GM12878 (cell line): ENCODE results near the gene OSM. TPM values are rescaled to one million over a fixed set of nuclear protein-coding genes. Genes with fewer than 3 reads are reported as not detected.

Source experiments
- ATAC-seq: fragments of 200-7000 bp; cut with Tn5 transposase; 3 replicates; pipeline ENCODE4 v1.9.1; 2020; ENCODE audit warnings: mild to moderate bottlenecking, moderate library complexity
- BruUV-seq: library from RNA; stranded (reverse); fragments of 400-500 nt; replicated peaks from 2 replicates; lab custom pipeline; 2021; lab: Mats Ljungman, UMichigan
- CTCF ChIA-PET: fragments of 300-600 bp; sonication (Branson Sonifier 250); formaldehyde crosslinking; extraction: SDS; loops from one replicate; lab custom pipeline; 2021; ENCODE audit warnings: inconsistent platforms; lab: Yijun Ruan, JAX
- POLR2A ChIA-PET: fragments of 350-600 bp; formaldehyde crosslinking; extraction: SDS; loops from one replicate; lab custom pipeline; 2021; ENCODE audit warnings: inconsistent platforms; lab: Charles Lee
- RAD21 ChIA-PET: fragments of 300-600 bp; sonication (Branson Sonifier 250); formaldehyde crosslinking; loops from one replicate; lab custom pipeline; 2023; ENCODE audit warnings: antibody characterized with exemption; ENCODE audit not compliant: unreplicated experiment; lab: Charles Lee
- SMC1A ChIA-PET: fragments of 300-600 bp; sonication (Branson Sonifier 250); formaldehyde crosslinking; loops from one replicate; lab custom pipeline; 2023; ENCODE audit not compliant: unreplicated experiment, uncharacterized antibody; lab: Charles Lee
- DNase-seq: peaks from one replicate; pipeline ENCODE4 v3.0.0-alpha.2; 2011; ENCODE audit warnings: low read depth, low spot score
- FAIRE-seq: peaks from 3 replicates; lab custom pipeline; 2011; peaks lifted over from hg19 to GRCh38; lab: Jason Lieb, UNC
- H2AFZ ChIP-seq: 2 replicates; pipeline ENCODE4 v1.6.0; 2011; ENCODE audit warnings: low read depth, low read length, control low read depth; ENCODE audit not compliant: control insufficient read depth
- H3K27ac ChIP-seq: 2 replicates; pipeline ENCODE4 v1.5.1; 2011; ENCODE audit warnings: control low read depth; ENCODE audit not compliant: control insufficient read depth, insufficient read depth
- H3K27me3 ChIP-seq, 2 experiments: replicated peaks in 1 of 2; 2 replicates each; pipeline versions ENCODE4 v1.6.0 to v1.6.1; 2011; ENCODE audit warnings: low read length in 1 of 2; ENCODE audit not compliant: control insufficient read depth in 2 of 2, insufficient read depth in 2 of 2
- H3K36me3 ChIP-seq, 2 experiments: 2 replicates each; pipeline ENCODE4 v1.5.1; 2011; ENCODE audit warnings: low read length in 1 of 2; ENCODE audit not compliant: control insufficient read depth in 2 of 2, insufficient read depth in 2 of 2
- H3K4me1 ChIP-seq: 2 replicates; pipeline ENCODE4 v1.6.1; 2011; ENCODE audit warnings: mild to moderate bottlenecking, low read length, moderate library complexity, mixed read lengths; ENCODE audit not compliant: control insufficient read depth, insufficient read depth
- H3K4me2 ChIP-seq: 2 replicates; pipeline ENCODE4 v1.6.0; 2011; ENCODE audit warnings: control low read depth; ENCODE audit not compliant: control insufficient read depth, insufficient read depth
- H3K4me3 ChIP-seq: fragments of 200-600 bp; sonication (generic); 2 replicates; pipeline ENCODE4 v1.5.1; 2016
- H3K79me2 ChIP-seq: 2 replicates; pipeline ENCODE4 v1.6.0; 2011; ENCODE audit warnings: low read length; ENCODE audit not compliant: control insufficient read depth, insufficient read depth
- H3K9ac ChIP-seq: 2 replicates; pipeline ENCODE4 v1.8.0; 2011; ENCODE audit warnings: low read length, control low read depth, mixed read lengths; ENCODE audit not compliant: control insufficient read depth, insufficient read depth
- H3K9me3 ChIP-seq: replicated peaks from 3 replicates; pipeline ENCODE4 v1.5.1; 2011; ENCODE audit warnings: mild to moderate bottlenecking, low read length; ENCODE audit not compliant: control insufficient read depth, insufficient read depth
- H4K20me1 ChIP-seq: 2 replicates; pipeline ENCODE4 v1.6.0; 2011; ENCODE audit not compliant: control insufficient read depth, insufficient read depth
- CBFB ChIP-seq: IDR thresholded peaks from 2 replicates; pipeline ENCODE4 v1.6.1; 2016; ENCODE audit warnings: antibody characterized with exemption, low read depth
- CREB1 ChIP-seq: IDR thresholded peaks from 2 replicates; pipeline ENCODE4 v1.6.1; 2012; ENCODE audit warnings: low read depth, mild to moderate bottlenecking, inconsistent platforms
- FOS ChIP-seq: IDR thresholded peaks from 3 replicates; pipeline ENCODE4 v1.6.1; 2011; ENCODE audit warnings: borderline replicate concordance; ENCODE audit not compliant: insufficient read length; ENCODE audit errors: extremely low read depth
- GATAD2B ChIP-seq: fragments of 450-650 bp; conservative IDR thresholded peaks from 2 replicates; pipeline ENCODE4 v1.6.1; 2017; ENCODE audit warnings: low read depth, mild to moderate bottlenecking, moderate library complexity
- HDAC6 ChIP-seq: fragments of 200-600 bp; sonication (generic); IDR thresholded peaks from one replicate; pipeline ENCODE4 v1.8.0; 2017; ENCODE audit warnings: antibody characterized with exemption; ENCODE audit not compliant: unreplicated experiment
- IRF4 ChIP-seq: IDR thresholded peaks from 2 replicates; pipeline ENCODE4 v1.6.1; 2011; ENCODE audit warnings: low read depth, low read length
- NFIC ChIP-seq: IDR thresholded peaks from 2 replicates; pipeline ENCODE4 v1.6.1; 2012; ENCODE audit warnings: low read depth, mild to moderate bottlenecking, inconsistent platforms, low read length, moderate library complexity
- NR2F1 ChIP-seq: fragments of 450-650 bp; conservative IDR thresholded peaks from 2 replicates; pipeline ENCODE4 v1.6.1; 2017; ENCODE audit warnings: mild to moderate bottlenecking
- POLR2A ChIP-seq: IDR thresholded peaks from 2 replicates; pipeline ENCODE4 v1.6.1; 2011; ENCODE audit warnings: low read depth, mild to moderate bottlenecking, low read length
- POLR2AphosphoS5 ChIP-seq: IDR thresholded peaks from 2 replicates; pipeline ENCODE4 v1.6.1; 2011; ENCODE audit warnings: mild to moderate bottlenecking, low read length, inconsistent platforms
- RELA ChIP-seq: fragments of 450-650 bp; IDR thresholded peaks from 2 replicates; pipeline ENCODE4 v1.8.0; 2014; ENCODE audit warnings: borderline replicate concordance; ENCODE audit not compliant: partially characterized antibody
- SIX5 ChIP-seq: IDR thresholded peaks from 2 replicates; pipeline ENCODE4 v1.6.1; 2011; ENCODE audit warnings: mild to moderate bottlenecking, low read depth, low read length, moderate library complexity; ENCODE audit not compliant: severe bottlenecking
- SPI1 ChIP-seq: IDR thresholded peaks from 2 replicates; pipeline ENCODE4 v1.6.1; 2011; ENCODE audit warnings: low read depth, mild to moderate bottlenecking, low read length, moderate library complexity, borderline replicate concordance; ENCODE audit not compliant: insufficient read depth
- SREBF2 ChIP-seq: IDR thresholded peaks from 2 replicates; pipeline ENCODE4 v1.6.1; 2012; ENCODE audit warnings: mild to moderate bottlenecking, low read length
- ZNF384 ChIP-seq: IDR thresholded peaks from 2 replicates; pipeline ENCODE4 v1.6.1; 2012; ENCODE audit warnings: low read depth, mild to moderate bottlenecking, low read length, improper control_type of control experiment, borderline replicate concordance
- WGBS: methylation state at CpG from one replicate; pipeline ENCODE4 v1.1.6; 2016; ENCODE audit warnings: low lambda C conversion rate; ENCODE audit not compliant: insufficient replicate concordance, insufficient coverage; ENCODE audit errors: missing lambda C conversion rate; 5-methylcytosine and 5-hydroxymethylcytosine counted together
- in situ Hi-C: fragments of 300-500 bp; cut with MboI; formaldehyde crosslinking; loops from 9 replicates; pipeline ENCODE4 v1.14.3; 2018; ENCODE audit warnings: mixed read lengths
- intact Hi-C: fragments of 100-400 bp; cut with micrococcal nuclease; formaldehyde crosslinking; loops from one replicate; pipeline ENCODE4 v1.14.2; 2022; ENCODE audit not compliant: unreplicated experiment
- polyA plus RNA-seq, 11 experiments: library from polyadenylated mRNA; depleted of rRNA in 4 of 11; unstranded in 6 of 11; stranded (reverse) in 5 of 11; fragments of >200 nt; fragmentation: Nextera tagmentation in 4 of 11; fragmentation: Illumina TruSeq in 1 of 11; extraction: Ambion mirVana in 4 of 11; extraction: Trizol in 1 of 11; gene quantifications; 1 replicate in 1 of 11; 2 replicates in 10 of 11; pipeline versions ENCODE4 v1.2.1 to v1.2.3, GENCODE V29; 2011 to 2016; ENCODE audit warnings: inconsistent platforms in 2 of 11, missing spikeins in 2 of 11, low read depth in 1 of 11
- total RNA-seq, 4 experiments: library from RNA; depleted of rRNA in 3 of 4; stranded (reverse); fragments of >200 nt in 3 of 4; fragmentation: Illumina TruSeq in 1 of 4; extraction: Trizol in 1 of 4; gene quantifications; 2 replicates each; pipeline versions ENCODE4 v1.2.1 to v1.2.3, GENCODE V29; 2013 to 2021
- TF ChIP-seq, protein P1 (sequence below): fragments of 450-650 bp; IDR thresholded peaks from 2 replicates; pipeline ENCODE4 v1.6.1; 2016; ENCODE audit warnings: mild to moderate bottlenecking
- TF ChIP-seq, protein P2 (sequence below): IDR thresholded peaks from 2 replicates; pipeline ENCODE4 v1.6.1; 2011; ENCODE audit warnings: borderline replicate concordance, low read depth, mild to moderate bottlenecking, moderate library complexity, low read length; ENCODE audit not compliant: insufficient read depth, poor library complexity, severe bottlenecking
- TF ChIP-seq, protein P3 (sequence below): IDR thresholded peaks from 2 replicates; pipeline ENCODE4 v1.6.1; 2011; ENCODE audit warnings: borderline replicate concordance, low read depth, mild to moderate bottlenecking, moderate library complexity, mixed read lengths, low read length; ENCODE audit not compliant: insufficient read depth; ENCODE audit errors: extremely low read length

OSM gene
- total and polyA plus RNA-seq, 10 of the 15 experiments (the other 5 are each of a cell fraction or from before 2014, with no cell fraction given): 0.06 to 1.4 (median 0.59) TPM

DNA sequence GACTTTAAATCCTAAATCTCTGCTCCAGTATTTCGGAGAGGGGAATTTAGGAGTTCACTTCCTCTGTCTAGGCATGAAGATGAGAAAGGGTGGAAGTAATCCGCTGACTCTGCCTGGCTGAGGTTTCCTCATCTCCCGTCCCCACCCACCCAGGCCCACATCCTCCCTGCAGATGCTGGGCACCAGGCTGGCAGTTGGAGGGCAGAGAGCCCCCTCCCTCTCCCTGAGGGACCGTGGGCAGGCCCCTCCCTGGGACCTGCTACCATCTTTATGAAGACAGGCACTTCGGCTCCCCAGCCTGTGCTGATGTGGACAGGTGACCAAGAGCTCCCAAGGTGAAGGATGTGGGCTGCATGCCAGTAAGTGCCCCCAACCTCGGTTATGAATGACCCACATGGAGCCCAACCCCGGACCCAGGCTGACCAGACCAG, 16.0 kb upstream of the OSM start (continued):
- TF ChIP-seq, protein P1, sequence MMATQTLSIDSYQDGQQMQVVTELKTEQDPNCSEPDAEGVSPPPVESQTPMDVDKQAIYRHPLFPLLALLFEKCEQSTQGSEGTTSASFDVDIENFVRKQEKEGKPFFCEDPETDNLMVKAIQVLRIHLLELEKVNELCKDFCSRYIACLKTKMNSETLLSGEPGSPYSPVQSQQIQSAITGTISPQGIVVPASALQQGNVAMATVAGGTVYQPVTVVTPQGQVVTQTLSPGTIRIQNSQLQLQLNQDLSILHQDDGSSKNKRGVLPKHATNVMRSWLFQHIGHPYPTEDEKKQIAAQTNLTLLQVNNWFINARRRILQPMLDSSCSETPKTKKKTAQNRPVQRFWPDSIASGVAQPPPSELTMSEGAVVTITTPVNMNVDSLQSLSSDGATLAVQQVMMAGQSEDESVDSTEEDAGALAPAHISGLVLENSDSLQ: no peak
- TF ChIP-seq CBFB: no peak
- TF ChIP-seq, all 136 proteins: peak for 0

DNA sequence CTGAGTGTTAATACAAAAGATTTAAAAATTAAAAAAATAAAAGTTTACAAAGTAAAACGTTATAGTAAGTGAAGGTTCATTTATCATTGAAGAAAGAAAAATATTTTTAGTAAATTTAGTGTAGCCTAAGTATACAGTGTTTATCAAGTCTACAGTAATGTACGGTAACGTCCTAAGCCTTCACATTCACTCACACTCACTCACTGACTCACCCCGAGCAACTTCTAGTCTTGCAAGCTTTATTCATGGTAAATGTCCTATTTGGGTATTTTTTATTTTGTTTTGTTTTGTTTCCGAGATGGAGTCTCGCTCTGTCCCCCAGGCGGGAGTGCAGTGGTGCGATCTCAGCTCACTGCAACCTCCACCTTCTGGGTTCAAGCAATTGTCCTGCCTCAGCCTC, 13.9 kb upstream of the OSM start:
- SMC1A ChIA-PET: interaction anchor here (0.6 to 1.5 kb wide), 6 partner anchors 8 to 761 kb away, joined by 3 to 10 read pairs (median 3); partner anchors contain the start of gene CASTOR1
- WGBS: 55% methylated on average over 8 of the region's 8 CpGs
- Histone ChIP-seq H3K4me2 (no peak overlapping the region), H4K20me1 (no peaks in the 10 kb centered on the region), H3K36me3 (no peaks in the 10 kb centered on the region), H2AFZ (no peak overlapping the region), H3K4me3 (no peak overlapping the region), H3K9me3 (no peaks in the 10 kb centered on the region), H3K27ac (no peak overlapping the region), H3K4me1 (no peaks in the 10 kb centered on the region), H3K79me2 (no peaks in the 10 kb centered on the region), H3K9ac (no peak overlapping the region), H3K27me3 (no peaks in the 10 kb centered on the region; a peak in 1 of 4 replicates)
- in situ Hi-C loops: no loop called here
- intact Hi-C loops: loop anchor here (10.0 kb wide), 1 partner anchor 204 kb away; no protein-coding TSS in a partner anchor
- ATAC-seq (no peak), DNase-seq (no peak), FAIRE-seq (no peak)
- RAD21 ChIA-PET: interaction anchor here (1.2 kb wide), 1 partner anchor 44 kb away, joined by 3 read pairs; no protein-coding TSS in a partner anchor
- BruUV-seq: no TSS peak
- CTCF ChIA-PET: interaction anchor here (1.0 to 2.7 kb wide), 8 partner anchors 8 to 173 kb away, joined by 3 to 16 read pairs (median 4); partner anchors contain the start of gene RNF215
- POLR2A ChIA-PET: interaction anchor here (0.7 kb wide), 2 partner anchors 9 to 447 kb away, joined by 6 read pairs; no protein-coding TSS in a partner anchor
- TF ChIP-seq SIX5 (no peak), GATAD2B (no peak), POLR2A (no peak), FOS (no peak), SPI1 (no peak), HDAC6 (no peak), ZNF384 (no peak), CREB1 (no peak), POLR2AphosphoS5 (no peak), NFIC (no peak), NR2F1 (no peak), RELA (no peak), SREBF2 (no peak), IRF4 (no peak)
- TF ChIP-seq, protein P2, sequence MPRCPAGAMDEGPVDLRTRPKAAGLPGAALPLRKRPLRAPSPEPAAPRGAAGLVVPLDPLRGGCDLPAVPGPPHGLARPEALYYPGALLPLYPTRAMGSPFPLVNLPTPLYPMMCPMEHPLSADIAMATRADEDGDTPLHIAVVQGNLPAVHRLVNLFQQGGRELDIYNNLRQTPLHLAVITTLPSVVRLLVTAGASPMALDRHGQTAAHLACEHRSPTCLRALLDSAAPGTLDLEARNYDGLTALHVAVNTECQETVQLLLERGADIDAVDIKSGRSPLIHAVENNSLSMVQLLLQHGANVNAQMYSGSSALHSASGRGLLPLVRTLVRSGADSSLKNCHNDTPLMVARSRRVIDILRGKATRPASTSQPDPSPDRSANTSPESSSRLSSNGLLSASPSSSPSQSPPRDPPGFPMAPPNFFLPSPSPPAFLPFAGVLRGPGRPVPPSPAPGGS: no peak
- TF ChIP-seq, protein P3, sequence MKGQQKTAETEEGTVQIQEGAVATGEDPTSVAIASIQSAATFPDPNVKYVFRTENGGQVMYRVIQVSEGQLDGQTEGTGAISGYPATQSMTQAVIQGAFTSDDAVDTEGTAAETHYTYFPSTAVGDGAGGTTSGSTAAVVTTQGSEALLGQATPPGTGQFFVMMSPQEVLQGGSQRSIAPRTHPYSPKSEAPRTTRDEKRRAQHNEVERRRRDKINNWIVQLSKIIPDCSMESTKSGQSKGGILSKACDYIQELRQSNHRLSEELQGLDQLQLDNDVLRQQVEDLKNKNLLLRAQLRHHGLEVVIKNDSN: no peak
- TF ChIP-seq, protein P1: no peak
